Activated CD4-positive, CD25-positive, alpha-beta regulatory T cell treated with anti-CD3 and anti-CD28 coated beads, Interleukin-2, amount 50 U/mL, for 72 hours (primary cell): Measurements from ENCODE around the gene PITPNB.

Source experiments
- DNase-seq: peaks from one replicate; pipeline ENCODE4 v3.0.0; 2021

The PITPNB gene

GRCh38 chr22:27853424-27853823 is 65.6 kb downstream of the PITPNB start:
- no peak for DNase-seq

- no peak for DNase-seq
Measured at GRCh38 chr22:27851974-27852746, 66.9 kb downstream of the PITPNB start.

- no peak for DNase-seq
Measured at GRCh38 chr22:27850000-27850521, 69.0 kb downstream of the PITPNB start.

GRCh38 chr22:27848005-27848404 is 71.1 kb downstream of the PITPNB start:
- DNase-seq: no peak

GRCh38 chr22:27846910-27847309 is 72.1 kb downstream of the PITPNB start:
- no peak for DNase-seq

GRCh38 chr22:27846248-27846757 is 72.8 kb downstream of the PITPNB start:
- no peak for DNase-seq

- no peak for DNase-seq
Measured at GRCh38 chr22:27845644-27846043, 73.4 kb downstream of the PITPNB start.

GRCh38 chr22:27844656-27845591 is 74.1 kb downstream of the PITPNB start:
- no peak for DNase-seq

GRCh38 chr22:27844256-27844655 is 74.8 kb downstream of the PITPNB start:
- no peak for DNase-seq

- DNase-seq: no peak
Measured at GRCh38 chr22:27843441-27843840, 75.6 kb downstream of the PITPNB start.

- no peak for DNase-seq
Measured at GRCh38 chr22:27842669-27843431, 76.2 kb downstream of the PITPNB start.

- DNase-seq: no peak
Measured at GRCh38 chr22:27842201-27842600, 76.9 kb downstream of the PITPNB start.

GRCh38 chr22:27840436-27840835 is 78.6 kb downstream of the PITPNB start:
- DNase-seq: no peak

- no peak for DNase-seq
Measured at GRCh38 chr22:27839057-27839660, 79.9 kb downstream of the PITPNB start.

- no peak for DNase-seq
Measured at GRCh38 chr22:27836181-27836580, 82.9 kb downstream of the PITPNB start.

GRCh38 chr22:27835446-27835845 is 83.6 kb downstream of the PITPNB start:
- DNase-seq: no peak

- DNase-seq: no peak
Measured at GRCh38 chr22:27834364-27835185, 84.5 kb downstream of the PITPNB start.

GRCh38 chr22:27833803-27834202 is 85.3 kb downstream of the PITPNB start:
- no peak for DNase-seq

GRCh38 chr22:27832606-27833005 is 86.5 kb downstream of the PITPNB start:
- no peak for DNase-seq

GRCh38 chr22:27829620-27830019 is 89.4 kb downstream of the PITPNB start:
- no peak for DNase-seq
